H9 (cell line): ENCODE measurements around the gene PYROXD2. TPM values are rescaled to one million over a fixed set of nuclear protein-coding genes. Genes with fewer than 3 reads are reported as not detected.

Experiments
- DNase-seq: peaks from one replicate; pipeline ENCODE4 v3.0.0-alpha.2; 2017
- H2AFZ ChIP-seq: one replicate; pipeline ENCODE4 v1.6.1; 2013; ENCODE audit warnings: mild to moderate bottlenecking, low read length, control low read depth, moderate library complexity
- H2AK5ac ChIP-seq: 2 replicates; pipeline ENCODE4 v1.6.1; 2013; ENCODE audit warnings: low read length, control low read depth, mixed read lengths; ENCODE audit not compliant: insufficient read length
- H2BK120ac ChIP-seq: one replicate; pipeline ENCODE4 v1.6.1; 2013; ENCODE audit warnings: low read depth, mild to moderate bottlenecking, low read length, control low read depth, inconsistent platforms; ENCODE audit not compliant: poor library complexity, severe bottlenecking
- H2BK12ac ChIP-seq: 2 replicates; pipeline ENCODE4 v1.6.1; 2013; ENCODE audit warnings: low read length, control low read depth, mixed read lengths, low read depth; ENCODE audit not compliant: insufficient read length
- H2BK15ac ChIP-seq: 2 replicates; pipeline ENCODE4 v1.6.1; 2013; ENCODE audit warnings: low read depth, low read length, control low read depth
- H2BK20ac ChIP-seq: one replicate; pipeline ENCODE4 v1.6.1; 2013; ENCODE audit warnings: low read depth, mild to moderate bottlenecking, low read length, control low read depth, inconsistent platforms; ENCODE audit not compliant: poor library complexity, severe bottlenecking
- H2BK5ac ChIP-seq: 2 replicates; pipeline ENCODE4 v1.6.1; 2013; ENCODE audit warnings: low read length, control low read depth, mixed read lengths; ENCODE audit not compliant: insufficient read length
- H3K14ac ChIP-seq: 2 replicates; pipeline ENCODE4 v1.6.1; 2013; ENCODE audit warnings: low read length, control low read depth; ENCODE audit not compliant: insufficient read depth
- H3K18ac ChIP-seq: 2 replicates; pipeline ENCODE4 v1.6.1; 2013; ENCODE audit warnings: low read depth, mild to moderate bottlenecking, mixed read lengths, low read length, control low read depth; ENCODE audit not compliant: insufficient read length
- H3K23ac ChIP-seq: 2 replicates; pipeline ENCODE4 v1.6.1; 2013; ENCODE audit warnings: low read length, control low read depth, mixed read lengths, low read depth; ENCODE audit not compliant: insufficient read length
- H3K23me2 ChIP-seq: 2 replicates; pipeline ENCODE4 v1.6.1; 2013; ENCODE audit warnings: low read depth, mild to moderate bottlenecking, mixed read lengths, low read length, control low read depth; ENCODE audit not compliant: insufficient read length, poor library complexity, severe bottlenecking
- H3K27ac ChIP-seq: 2 replicates; pipeline ENCODE4 v1.5.1; 2013; ENCODE audit warnings: low read length, control low read depth, mixed read lengths, low read depth; ENCODE audit not compliant: insufficient read length
- H3K27me3 ChIP-seq: 2 replicates; pipeline ENCODE4 v1.6.1; 2013; ENCODE audit warnings: low read length, control low read depth, inconsistent platforms; ENCODE audit not compliant: insufficient read depth
- H3K4ac ChIP-seq: 2 replicates; pipeline ENCODE4 v1.6.1; 2013; ENCODE audit warnings: low read depth, mild to moderate bottlenecking, control low read depth, inconsistent platforms, low read length, moderate library complexity
- H3K4me1 ChIP-seq: 2 replicates; pipeline ENCODE4 v1.6.1; 2013; ENCODE audit warnings: low read length, control low read depth, inconsistent platforms; ENCODE audit not compliant: insufficient read depth
- H3K4me2 ChIP-seq: 2 replicates; pipeline ENCODE4 v1.6.1; 2013; ENCODE audit warnings: low read length, control low read depth, mixed read lengths; ENCODE audit not compliant: insufficient read length, insufficient read depth
- H3K56ac ChIP-seq: 2 replicates; pipeline ENCODE4 v1.6.1; 2013; ENCODE audit warnings: low read depth, mild to moderate bottlenecking, mixed read lengths, low read length, control low read depth; ENCODE audit not compliant: insufficient read length
- H3K79me1 ChIP-seq: 2 replicates; pipeline ENCODE4 v1.6.1; 2013; ENCODE audit warnings: low read depth, mild to moderate bottlenecking, moderate library complexity, low read length, control low read depth, inconsistent platforms; ENCODE audit not compliant: insufficient read depth, poor library complexity, severe bottlenecking
- H3K79me2 ChIP-seq: 2 replicates; pipeline ENCODE4 v1.6.1; 2013; ENCODE audit warnings: low read length, control low read depth, inconsistent platforms; ENCODE audit not compliant: insufficient read depth
- H3K9ac ChIP-seq: 2 replicates; pipeline ENCODE4 v1.6.1; 2013; ENCODE audit warnings: low read length, control low read depth, mixed read lengths; ENCODE audit not compliant: insufficient read length; ENCODE audit errors: extremely low read depth
- H3K9me3 ChIP-seq: one replicate; pipeline ENCODE4 v1.6.1; 2013; ENCODE audit warnings: low read depth, low read length, inconsistent platforms; ENCODE audit not compliant: control insufficient read depth
- H3T11ph ChIP-seq: one replicate; pipeline ENCODE4 v1.6.1; 2013; ENCODE audit warnings: mild to moderate bottlenecking, low read length, control low read depth, inconsistent platforms
- H4K20me1 ChIP-seq: one replicate; pipeline ENCODE4 v1.6.1; 2013; ENCODE audit not compliant: control insufficient read depth, insufficient read length, insufficient read depth
- H4K5ac ChIP-seq: 2 replicates; pipeline ENCODE4 v1.6.1; 2013; ENCODE audit warnings: low read depth, mild to moderate bottlenecking, mixed read lengths, low read length, control low read depth; ENCODE audit not compliant: insufficient read length
- H4K8ac ChIP-seq: replicated peaks from 2 replicates; pipeline ENCODE4 v1.6.1; 2013; ENCODE audit warnings: low read length, control low read depth, mixed read lengths, low read depth; ENCODE audit not compliant: insufficient read length
- H4K91ac ChIP-seq: 2 replicates; pipeline ENCODE4 v1.6.1; 2013; ENCODE audit warnings: low read depth, mild to moderate bottlenecking, moderate library complexity, mixed read lengths, low read length, control low read depth; ENCODE audit not compliant: insufficient read length
- H3K27ac Mint-ChIP-seq, 3 experiments: 2 replicates in 2 of 3; 3 replicates in 1 of 3; pipeline ENCODE4 v1.8.0; 2020 to 2021; ENCODE audit warnings: mixed read lengths in 3 of 3, mild to moderate bottlenecking in 1 of 3, moderate library complexity in 1 of 3
- H3K27me3 Mint-ChIP-seq: 2 replicates; pipeline ENCODE4 v1.8.0; 2021; ENCODE audit warnings: low read depth, mild to moderate bottlenecking, moderate library complexity, mixed read lengths
- H3K36me3 Mint-ChIP-seq, 3 experiments: 2 replicates in 2 of 3; 3 replicates in 1 of 3; pipeline ENCODE4 v1.8.0; 2020 to 2021; ENCODE audit warnings: low read depth in 3 of 3, mixed read lengths in 3 of 3; ENCODE audit not compliant: insufficient read depth in 1 of 3
- H3K4me1 Mint-ChIP-seq, 2 experiments: 2 replicates each; pipeline ENCODE4 v1.8.0; 2020; ENCODE audit warnings: mixed read lengths in 2 of 2
- H3K4me3 Mint-ChIP-seq, 2 experiments: 2 replicates in 1 of 2; 3 replicates in 1 of 2; pipeline ENCODE4 v1.8.0; 2020 to 2021; ENCODE audit warnings: mild to moderate bottlenecking in 2 of 2, mixed read lengths in 2 of 2, moderate library complexity in 1 of 2
- H3K9me3 Mint-ChIP-seq, 2 experiments: 2 replicates in 1 of 2; 3 replicates in 1 of 2; pipeline ENCODE4 v1.8.0; 2020; ENCODE audit warnings: mild to moderate bottlenecking in 2 of 2, mixed read lengths in 2 of 2, moderate library complexity in 1 of 2
- WGBS: extraction: QIAGEN DNeasy Blood & Tissue Kit; methylation state at CpG from one replicate; pipeline ENCODE4 v1.1.7; 2013; ENCODE audit warnings: missing lambda C conversion rate, low lambda C conversion rate, mixed read lengths; ENCODE audit not compliant: insufficient read length; ENCODE audit errors: extremely low coverage; 5-methylcytosine and 5-hydroxymethylcytosine counted together
- total RNA-seq: library from RNA; stranded (reverse); gene quantifications from 2 replicates; pipeline ENCODE4 v1.2.1, GENCODE V29; 2021
- TF ChIP-seq, protein P1 (sequence below): fragments of 200-600 bp; sonication (generic); conservative IDR thresholded peaks from 3 replicates; pipeline ENCODE4 v1.8.0; 2021; ENCODE audit warnings: antibody characterized with exemption, mild to moderate bottlenecking

Gene PYROXD2
- total RNA-seq, 1 experiment from 2014 or later, result 5.3 TPM

DNA sequence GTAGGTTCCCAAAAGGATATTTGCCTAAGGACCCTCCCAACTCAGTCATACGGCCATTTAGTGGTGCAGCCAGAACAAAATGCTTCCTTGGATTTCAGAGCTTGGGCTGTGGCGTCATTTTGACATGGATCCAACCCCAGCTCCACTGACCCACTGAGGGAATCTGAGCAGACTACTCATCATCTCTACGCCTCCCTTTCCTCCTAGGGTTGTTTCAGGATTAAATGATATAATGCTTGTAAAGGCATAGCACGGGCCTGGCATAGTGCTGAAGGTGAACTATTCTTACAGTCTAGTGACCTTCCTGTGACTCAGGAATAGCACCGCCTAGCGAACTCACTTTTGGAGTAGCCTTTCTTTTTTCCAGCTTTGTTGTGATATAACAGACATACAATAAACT is 76.7 kb downstream of the PYROXD2 start:
- Histone ChIP-seq H4K8ac (no peak overlapping the region), H4K91ac (no peak overlapping the region), H3K9ac (no peak overlapping the region), H3K18ac (no peak overlapping the region), H2BK12ac (no peak overlapping the region), H4K20me1 (no peaks in the 10 kb centered on the region), H3K4me1 (no peaks in the 10 kb centered on the region), H2BK5ac (no peak overlapping the region), H3K79me2 (no peaks in the 10 kb centered on the region), H3K4me2 (no peak overlapping the region), H2BK120ac (no peak overlapping the region), H2BK15ac (no peak overlapping the region), H3K56ac (no peak overlapping the region), H3K79me1 (no peaks in the 10 kb centered on the region), H3K23me2 (no peaks in the 10 kb centered on the region), H2BK20ac (no peak overlapping the region), H3K27me3 (no peaks in the 10 kb centered on the region), H3K9me3 (no peaks in the 10 kb centered on the region), H4K5ac (no peak overlapping the region), H3K27ac (no peak overlapping the region), H2AFZ (no peak overlapping the region), H2AK5ac (no peak overlapping the region), H3K4ac (no peak overlapping the region), H3K23ac (no peak overlapping the region), H3T11ph (no peak overlapping the region), H3K14ac (no peak overlapping the region)
- Mint-ChIP-seq H3K36me3 (no peaks in the 10 kb centered on the region), H3K27me3 (no peaks in the 10 kb centered on the region; the same call in 1 of the 2 replicates), H3K4me1 (peaks cover 3 to 6% of the 10 kb centered on the region in 2 experiments; a peak in 1 of 4 replicates), H3K4me3 (no peak overlapping the region), H3K9me3 (no peaks in the 10 kb centered on the region; a peak in 1 of 5 replicates), H3K27ac (no peak overlapping the region; a peak in 1 of 7 replicates)
- DNase-seq, result no peak
- TF ChIP-seq, protein P1, sequence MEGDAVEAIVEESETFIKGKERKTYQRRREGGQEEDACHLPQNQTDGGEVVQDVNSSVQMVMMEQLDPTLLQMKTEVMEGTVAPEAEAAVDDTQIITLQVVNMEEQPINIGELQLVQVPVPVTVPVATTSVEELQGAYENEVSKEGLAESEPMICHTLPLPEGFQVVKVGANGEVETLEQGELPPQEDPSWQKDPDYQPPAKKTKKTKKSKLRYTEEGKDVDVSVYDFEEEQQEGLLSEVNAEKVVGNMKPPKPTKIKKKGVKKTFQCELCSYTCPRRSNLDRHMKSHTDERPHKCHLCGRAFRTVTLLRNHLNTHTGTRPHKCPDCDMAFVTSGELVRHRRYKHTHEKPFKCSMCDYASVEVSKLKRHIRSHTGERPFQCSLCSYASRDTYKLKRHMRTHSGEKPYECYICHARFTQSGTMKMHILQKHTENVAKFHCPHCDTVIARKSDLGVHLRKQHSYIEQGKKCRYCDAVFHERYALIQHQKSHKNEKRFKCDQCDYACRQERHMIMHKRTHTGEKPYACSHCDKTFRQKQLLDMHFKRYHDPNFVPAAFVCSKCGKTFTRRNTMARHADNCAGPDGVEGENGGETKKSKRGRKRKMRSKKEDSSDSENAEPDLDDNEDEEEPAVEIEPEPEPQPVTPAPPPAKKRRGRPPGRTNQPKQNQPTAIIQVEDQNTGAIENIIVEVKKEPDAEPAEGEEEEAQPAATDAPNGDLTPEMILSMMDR, result no peak
- no CpG with 5 or more reads among the region's 6 CpGs for WGBS
